GM18868 (cell line): ENCODE results near the gene POU3F3.

Experiments used
- ATAC-seq: cut with Tn5 transposase; IDR thresholded peaks from one replicate; pipeline ENCODE4 v1.9.1; 2021; ENCODE audit warnings: mild to moderate bottlenecking, moderate library complexity; ENCODE audit not compliant: unreplicated experiment

The POU3F3 gene

GRCh38 chr2:104853534-104854497, at the start of gene POU3F3:
Gene POU3F3 (plus strand): TSS chr2:104854115. CDS start chr2:104855511, 1,396 bp downstream.
- peak; percentile 60 for ATAC-seq

GRCh38 chr2:104804148-104804890, 49.6 kb upstream of the POU3F3 start:
- ATAC-seq: no peak

GRCh38 chr2:104812286-104812685, 41.6 kb upstream of the POU3F3 start:
- no peak for ATAC-seq

- no peak for ATAC-seq
Measured at GRCh38 chr2:104816143-104816542, 37.8 kb upstream of the POU3F3 start.

- no peak for ATAC-seq
Measured at GRCh38 chr2:104818264-104818663, 35.7 kb upstream of the POU3F3 start.

- ATAC-seq: no peak
Measured at GRCh38 chr2:104820126-104820525, 33.8 kb upstream of the POU3F3 start.

GRCh38 chr2:104825124-104825865, 28.6 kb upstream of the POU3F3 start:
- no peak for ATAC-seq

- no peak for ATAC-seq
Measured at GRCh38 chr2:104826016-104826415, 27.9 kb upstream of the POU3F3 start.

GRCh38 chr2:104831742-104832141, 22.2 kb upstream of the POU3F3 start:
- no peak for ATAC-seq

- no peak for ATAC-seq
Measured at GRCh38 chr2:104834431-104835153, 19.3 kb upstream of the POU3F3 start.

GRCh38 chr2:104836265-104836664, 17.6 kb upstream of the POU3F3 start:
- ATAC-seq: no peak

GRCh38 chr2:104836841-104837240, 17.1 kb upstream of the POU3F3 start:
- ATAC-seq: no peak

- no peak for ATAC-seq
Measured at GRCh38 chr2:104840156-104840555, 13.8 kb upstream of the POU3F3 start.

GRCh38 chr2:104840893-104841585, 12.9 kb upstream of the POU3F3 start:
- ATAC-seq: no peak

- no peak for ATAC-seq
Measured at GRCh38 chr2:104841744-104842143, 12.2 kb upstream of the POU3F3 start.

- ATAC-seq: no peak
Measured at GRCh38 chr2:104844807-104845551, 8.9 kb upstream of the POU3F3 start.

- no peak for ATAC-seq
Measured at GRCh38 chr2:104845552-104845931, 8.4 kb upstream of the POU3F3 start.

- ATAC-seq: no peak
Measured at GRCh38 chr2:104845946-104846785, 7.7 kb upstream of the POU3F3 start.
